A549 treated with AZD9567 at 1 μM for 4 hours (cell line): Measurements from ENCODE around the gene MRPS30. TPM values are rescaled to one million over a fixed set of nuclear protein-coding genes. Genes with fewer than 3 reads are reported as not detected.

Experiments
- total RNA-seq: library from RNA; stranded (reverse); fragments of 200-300 nt; extraction: Qiagen RNA extraction; gene quantifications from 5 replicates; pipeline ENCODE4 v1.2.3, GENCODE V29; 2022; ENCODE audit not compliant: insufficient read depth

Gene MRPS30
- 33.9 to 42.0 TPM (median 36.9 TPM) in 5 replicates for total RNA-seq

GRCh38 chr5:44808435-44809214 is at the start of gene MRPS30:
Gene MRPS30 (plus strand): TSS chr5:44808947. CDS start chr5:44808963, 16 bp downstream.

